Measurements from ENCODE around the gene P4HA1.

P4HA1 gene

DNA sequence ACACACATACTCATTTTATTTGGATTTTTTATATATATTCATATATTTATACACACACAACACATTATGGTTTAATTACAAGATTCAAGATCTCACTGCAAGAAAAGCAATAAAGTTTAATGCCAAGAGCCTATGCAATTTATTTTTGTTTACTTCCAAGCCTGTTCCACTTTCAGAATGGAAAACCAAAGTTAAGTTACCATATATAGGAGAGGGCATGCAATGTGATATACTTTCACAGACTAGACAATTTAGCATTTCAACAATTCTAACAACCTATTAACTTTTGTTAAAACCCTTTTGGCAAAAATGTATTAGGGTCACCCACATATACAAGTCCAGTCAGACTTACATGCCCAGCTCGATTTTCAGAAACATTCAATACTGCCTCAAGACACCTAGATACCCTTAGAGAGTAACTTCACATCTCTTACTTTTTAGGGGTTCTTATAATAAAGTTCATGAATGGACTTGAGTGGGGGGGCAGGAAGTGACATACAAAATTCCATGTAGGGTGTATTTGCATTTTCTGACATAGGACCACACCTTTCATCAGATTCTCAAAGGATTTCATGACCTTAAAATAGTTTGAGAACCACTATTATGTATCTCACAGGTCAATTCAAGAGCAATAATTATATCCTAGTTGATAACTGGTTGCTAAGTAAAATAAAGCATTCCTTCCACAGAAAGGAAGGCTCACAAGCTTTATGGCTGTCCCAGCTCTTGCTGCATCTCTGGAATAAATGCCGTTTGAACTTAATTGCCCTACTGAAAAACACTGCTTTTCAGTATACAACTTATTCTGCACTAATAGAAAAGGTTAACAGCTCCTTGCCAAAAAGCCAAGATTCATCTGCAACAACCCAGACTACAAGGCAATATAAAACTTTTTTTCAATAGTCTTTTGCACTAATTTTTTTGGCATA, 2.5 kb downstream of the P4HA1 start:
- DNase-seq (ENCODE audit: low spot score) = no peak

DNA sequence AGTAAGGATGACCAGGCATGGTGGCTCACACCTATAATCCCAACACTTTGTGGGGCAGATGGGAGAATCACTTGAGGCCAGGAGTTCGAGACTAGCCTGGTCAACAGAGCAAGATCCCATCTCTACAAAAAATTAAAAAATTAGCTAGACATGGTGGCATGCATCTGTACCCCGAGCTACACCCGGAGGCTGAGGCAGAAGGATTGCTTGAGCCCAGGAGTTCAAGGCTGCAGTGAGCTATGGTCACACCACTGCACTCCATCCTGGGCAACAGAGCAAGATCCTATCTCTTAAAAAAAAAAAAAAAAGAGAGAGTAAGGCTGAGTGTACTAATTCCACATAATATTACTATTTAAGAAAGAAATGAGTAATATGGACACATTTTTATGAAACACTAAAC, 3.8 kb downstream of the P4HA1 start:
- no peak for DNase-seq (ENCODE audit: low spot score)

DNA sequence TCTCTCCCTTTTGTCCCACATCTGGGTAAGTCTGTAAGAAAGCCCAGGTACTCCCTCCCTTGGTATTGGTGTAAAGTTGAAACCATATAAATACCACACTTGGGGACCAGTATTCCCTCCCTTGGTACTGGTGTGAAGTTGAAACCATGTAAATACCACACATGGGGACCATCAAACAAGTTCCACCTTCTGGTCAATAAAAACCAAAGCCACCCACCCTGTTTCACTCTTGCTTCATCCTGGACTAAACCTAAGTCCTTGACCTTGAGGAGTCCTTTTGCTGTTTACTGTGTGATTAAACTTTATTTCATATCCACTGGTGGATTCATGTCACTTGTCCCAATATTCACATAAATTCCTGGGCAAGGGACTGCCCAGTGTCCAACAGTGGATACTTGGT, 8.4 kb downstream of the P4HA1 start:
- no peak for DNase-seq (ENCODE audit: low spot score)

DNA sequence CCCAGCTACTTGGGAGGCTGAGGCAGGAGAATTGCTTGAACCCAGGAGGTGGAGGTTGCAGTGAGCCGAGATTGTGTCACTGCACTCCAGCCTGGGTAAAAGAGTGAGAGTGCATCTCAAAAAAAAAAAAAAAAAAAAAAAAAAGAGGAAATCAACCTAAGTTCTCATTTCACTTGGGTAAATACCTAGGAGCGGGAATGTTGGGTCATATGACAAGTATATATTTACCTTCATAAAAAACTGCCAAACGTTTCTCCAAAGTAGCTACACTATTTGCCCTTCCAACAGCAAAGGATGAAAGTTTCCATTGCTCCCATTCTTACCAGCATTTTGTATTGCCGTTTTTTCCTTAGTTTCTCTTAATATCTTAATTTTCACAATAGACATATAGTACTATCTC, 9.8 kb downstream of the P4HA1 start:
- no peak for DNase-seq (ENCODE audit: low spot score)

DNA sequence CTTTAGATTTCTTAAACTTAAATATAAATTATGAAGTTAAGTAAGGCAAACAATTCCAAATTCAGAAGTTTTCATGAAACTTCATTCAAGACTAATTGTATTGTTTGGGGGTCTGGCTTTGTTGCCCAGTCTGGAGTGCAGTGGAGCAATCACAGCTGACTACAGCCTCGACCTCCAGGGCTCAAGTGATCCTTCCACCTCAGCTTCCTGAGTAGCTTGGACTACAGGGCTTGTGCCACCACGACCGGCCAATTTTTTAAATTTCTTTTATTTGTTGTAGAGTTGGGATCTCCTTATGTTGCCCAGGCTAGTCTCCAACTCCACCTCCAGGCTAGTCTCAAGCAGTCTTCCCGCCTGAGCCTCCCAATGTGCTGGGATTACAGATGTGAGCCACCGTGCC, 12.5 kb downstream of the P4HA1 start:
- DNase-seq (ENCODE audit: low spot score) = no peak

DNA sequence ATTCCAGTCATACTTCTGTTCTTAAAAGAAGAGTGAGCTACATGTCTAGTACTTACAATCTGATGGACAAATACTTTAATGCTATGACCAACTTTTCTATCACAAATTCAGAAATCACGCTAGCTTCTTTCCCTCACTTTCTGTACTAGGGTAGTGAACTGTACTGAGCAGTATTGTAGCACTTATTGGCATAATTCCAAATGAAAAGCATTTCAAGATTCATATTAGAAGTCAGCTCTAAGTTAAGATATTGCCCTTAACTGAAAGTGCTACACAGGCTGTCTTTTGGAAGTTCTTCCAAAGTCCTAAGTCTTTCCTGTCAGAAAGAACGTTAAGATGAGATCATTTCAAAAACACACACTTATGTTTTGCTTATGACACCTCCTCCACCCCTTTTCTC, 13.4 kb downstream of the P4HA1 start:
- DNase-seq (ENCODE audit: low spot score) = no peak

DNA sequence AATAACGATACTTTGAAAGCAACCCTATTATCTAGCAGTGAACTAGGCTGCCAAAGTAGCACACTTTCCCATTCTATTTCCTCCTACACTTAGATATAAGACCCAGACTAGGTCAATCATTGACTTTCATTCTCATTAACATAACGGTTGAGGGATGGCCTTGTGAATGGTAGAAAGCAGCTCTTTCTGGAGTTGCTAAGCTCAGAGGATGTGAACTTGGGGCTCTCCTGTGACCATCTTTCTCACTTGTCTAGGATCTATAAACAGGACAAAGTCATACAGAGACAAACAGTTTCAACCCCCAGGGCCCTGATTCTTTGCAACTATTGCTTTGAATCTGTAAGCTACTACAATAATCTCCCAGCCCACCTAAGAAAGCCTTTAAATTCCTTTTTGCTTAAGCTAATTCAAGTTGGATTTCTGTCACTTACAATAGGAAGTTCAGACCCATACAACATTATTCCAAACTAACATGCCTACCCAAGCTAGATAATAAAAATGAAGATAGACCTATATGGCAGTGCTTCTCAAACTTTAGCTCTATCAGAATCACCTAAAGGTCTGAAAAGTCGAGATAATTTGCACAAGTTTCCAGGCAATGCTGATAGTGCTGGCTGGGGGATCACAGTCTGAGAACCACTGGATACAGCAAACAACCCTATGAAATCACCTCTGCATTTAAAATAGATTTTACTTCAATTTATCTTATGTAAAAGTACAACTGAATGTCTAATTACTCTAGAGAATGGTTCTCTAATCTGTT, 16.7 kb downstream of the P4HA1 start:
- no peak for DNase-seq (ENCODE audit: low spot score)

DNA sequence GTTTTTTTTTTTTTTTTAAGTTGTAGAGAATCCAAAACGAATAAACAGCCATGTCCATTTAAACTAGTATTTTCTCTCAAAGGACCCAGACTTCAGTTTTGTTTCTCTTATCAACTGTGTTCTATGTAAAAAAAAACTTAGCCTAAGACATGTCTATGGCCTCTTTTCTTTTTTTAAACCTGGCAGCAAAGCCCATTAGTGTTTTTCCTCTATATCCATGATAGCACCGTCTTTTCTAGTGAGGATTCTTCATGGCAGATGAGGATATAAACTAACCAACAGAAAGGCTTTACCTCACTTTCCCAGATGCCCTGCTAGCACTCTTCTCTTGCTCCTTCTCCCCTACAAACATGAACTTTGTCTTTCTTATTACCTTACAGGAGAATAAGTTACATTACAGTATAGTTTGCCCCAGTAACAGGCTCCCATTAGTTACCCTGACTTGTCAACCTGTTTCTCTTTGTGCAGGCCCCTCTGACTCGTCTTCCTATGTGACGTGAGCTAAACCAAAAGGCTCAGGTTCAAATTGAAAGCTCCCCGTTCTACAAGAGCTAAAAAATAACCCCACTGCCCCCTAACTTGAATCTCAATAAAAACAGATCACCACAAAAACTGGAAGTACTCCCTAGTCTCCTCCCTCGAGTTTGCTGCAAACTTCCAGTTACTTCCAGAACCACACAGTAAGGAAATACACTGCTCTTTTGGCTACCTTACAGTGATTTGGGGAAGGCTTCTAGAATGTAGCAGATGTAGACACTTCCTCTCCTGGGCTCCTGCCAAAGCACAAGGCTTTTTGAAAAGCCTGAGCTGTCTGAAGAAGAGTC, 20.1 kb downstream of the P4HA1 start:
- DNase-seq (ENCODE audit: low spot score) = peak; percentile 79

DNA sequence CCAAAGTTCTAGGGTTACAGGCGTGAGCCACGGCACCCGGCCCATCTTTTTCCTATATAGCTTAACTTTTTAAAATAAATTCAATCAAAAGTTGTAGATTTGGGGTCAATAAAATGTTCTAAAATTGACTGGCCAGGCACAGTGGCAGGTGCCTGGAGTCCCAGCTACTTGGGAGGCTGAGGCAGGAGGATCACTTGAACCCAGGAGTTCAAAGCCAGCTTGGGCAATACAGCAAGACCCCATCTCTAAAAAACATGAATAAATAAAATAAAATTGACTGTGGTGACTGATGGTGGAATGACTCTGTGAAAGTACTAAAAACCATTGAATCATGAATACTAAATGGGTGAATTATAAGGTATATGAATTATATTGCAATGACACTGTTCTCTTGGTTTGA, 20.8 kb downstream of the P4HA1 start:
- no peak for DNase-seq (ENCODE audit: low spot score)

DNA sequence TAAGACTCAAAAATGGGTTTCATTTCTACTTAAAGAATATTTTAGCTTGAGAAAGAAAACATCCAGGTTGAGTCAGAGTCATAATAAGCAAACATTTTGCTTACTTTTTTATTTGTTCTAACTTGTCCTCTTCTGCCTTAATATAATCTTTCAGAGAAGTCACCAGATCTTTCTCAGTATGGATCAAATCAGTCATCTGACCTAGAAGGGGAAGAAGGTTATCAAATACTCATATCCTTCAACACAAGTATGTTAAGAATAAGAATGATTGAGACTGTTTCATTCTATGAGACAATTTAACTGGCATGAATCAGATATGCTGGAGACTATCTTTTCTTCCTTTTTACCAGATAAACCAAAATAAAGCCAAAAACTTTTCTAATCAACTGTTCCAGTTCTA, 23.0 kb downstream of the P4HA1 start:
- DNase-seq (ENCODE audit: low spot score) = no peak

DNA sequence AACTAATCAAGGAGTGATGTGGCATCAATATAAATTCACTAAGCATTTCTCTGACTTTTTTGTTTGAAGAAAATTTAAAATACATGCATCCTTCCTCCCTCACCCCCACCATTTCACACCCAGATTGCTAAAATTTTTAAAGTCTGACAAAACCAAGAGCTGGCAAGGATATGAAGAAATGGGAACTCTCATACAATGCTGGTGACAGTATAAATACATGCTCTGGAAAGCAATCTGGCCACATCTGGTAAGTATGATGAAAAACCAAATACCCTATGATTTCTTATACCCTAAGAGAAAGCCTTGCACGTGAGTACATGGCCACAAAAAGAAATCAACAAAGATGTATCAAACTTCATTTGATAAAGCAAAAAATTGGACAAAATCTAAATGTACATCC, 31.2 kb downstream of the P4HA1 start:
- no peak for DNase-seq (ENCODE audit: low spot score)

DNA sequence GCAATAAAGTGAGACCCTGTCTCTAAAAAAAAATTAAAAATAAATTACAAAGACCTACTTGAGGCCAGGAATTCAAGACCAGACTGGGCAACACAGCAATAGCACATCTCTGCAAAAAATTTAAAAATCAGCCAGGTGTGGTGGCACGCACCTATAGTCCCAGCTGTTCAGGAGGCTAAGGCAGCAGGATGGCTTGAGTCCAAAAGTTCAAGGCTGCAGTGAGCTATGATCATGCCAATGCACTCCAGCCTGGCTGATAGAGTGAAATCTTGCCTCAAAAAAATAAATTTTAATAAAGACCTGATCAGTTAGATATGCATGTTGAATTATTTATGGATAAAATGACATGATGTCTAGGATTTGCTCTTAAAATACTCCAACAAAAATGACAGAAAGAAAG, 34.9 kb downstream of the P4HA1 start:
- DNase-seq (ENCODE audit: low spot score) = no peak

DNA sequence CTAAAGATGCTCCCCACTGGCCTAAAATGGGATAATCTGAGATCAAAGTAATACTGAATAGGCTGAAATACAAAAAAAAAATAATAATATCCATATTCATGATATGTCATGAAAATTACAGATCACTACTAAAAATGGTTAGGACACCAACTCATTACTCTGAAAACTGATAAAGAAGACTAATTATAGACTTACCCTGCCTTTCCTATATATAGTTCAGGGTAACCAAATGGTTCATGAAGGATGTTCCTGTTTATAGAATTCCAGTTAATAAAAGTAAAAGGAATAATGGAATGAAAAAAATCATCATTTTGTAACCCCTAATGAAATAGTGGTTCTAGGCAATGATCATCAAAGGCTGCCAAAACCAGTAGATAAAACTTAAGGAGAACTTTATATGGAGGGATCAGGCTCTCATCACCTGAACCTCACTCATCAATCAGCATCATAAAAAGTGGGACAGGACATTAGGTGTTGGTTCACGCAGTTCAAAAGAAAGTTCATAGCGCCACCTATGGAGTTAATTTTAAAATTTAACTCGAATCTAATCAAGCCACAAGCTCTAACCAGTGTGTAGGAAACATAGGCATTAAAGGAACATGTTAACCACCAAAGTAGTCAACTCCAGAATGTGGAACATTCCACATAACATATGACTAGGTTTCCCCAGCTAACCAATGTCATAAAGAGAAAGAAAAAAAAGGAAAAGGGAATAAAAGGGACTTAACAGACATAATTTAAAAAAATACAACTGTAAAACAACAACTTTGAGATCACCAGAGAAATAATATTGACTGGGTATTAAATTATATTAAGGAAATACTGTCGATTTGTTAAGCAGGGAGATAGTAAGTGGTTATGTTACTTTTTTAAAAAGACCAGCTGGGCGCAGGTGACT, 35.7 kb downstream of the P4HA1 start:
- DNase-seq (ENCODE audit: low spot score) = no peak

DNA sequence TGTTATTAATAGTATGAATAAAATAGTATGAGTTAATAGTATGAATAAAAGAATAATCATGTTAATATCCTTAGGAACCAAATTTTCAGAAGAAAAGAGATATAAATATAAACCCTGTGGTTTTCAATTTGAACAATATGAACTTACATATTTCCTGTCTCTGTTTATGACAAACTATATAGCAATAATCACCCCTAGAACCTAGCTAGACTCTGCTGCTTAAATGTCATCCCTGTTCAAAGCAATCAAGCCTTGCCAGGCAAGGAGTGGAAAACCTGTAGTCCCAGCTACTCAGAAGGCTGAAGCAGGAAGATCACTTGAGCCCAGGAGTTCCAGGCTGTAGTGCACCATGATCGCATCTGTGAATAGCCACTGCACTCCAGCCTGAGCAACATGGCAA, 36.5 kb downstream of the P4HA1 start:
- no peak for DNase-seq (ENCODE audit: low spot score)

DNA sequence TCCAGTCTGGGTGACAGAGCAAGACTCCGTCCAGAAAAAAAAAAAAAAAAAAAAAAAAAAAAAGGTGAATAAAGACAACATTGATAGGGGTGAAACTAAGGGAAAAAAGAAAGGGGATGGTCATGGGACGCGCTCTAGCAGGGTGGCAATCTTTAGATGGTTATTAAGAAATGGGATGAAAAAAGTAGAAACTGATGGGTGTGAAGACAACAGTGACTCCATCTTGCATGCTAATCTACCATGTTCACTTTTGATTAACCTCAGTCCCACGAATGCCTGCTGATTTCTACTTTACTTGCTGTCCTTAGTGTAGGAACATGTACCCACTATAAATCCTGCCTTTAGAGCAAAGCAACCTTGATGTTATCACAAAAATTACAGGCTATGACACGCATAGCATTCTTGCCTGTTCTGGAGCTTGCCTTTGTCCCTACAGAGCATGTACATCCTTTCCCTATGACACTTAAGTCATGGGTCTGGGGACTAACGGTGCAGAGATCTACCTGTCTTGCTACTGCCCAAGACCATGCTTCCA, 38.5 kb downstream of the P4HA1 start:
- DNase-seq (ENCODE audit: low spot score) = no peak

DNA sequence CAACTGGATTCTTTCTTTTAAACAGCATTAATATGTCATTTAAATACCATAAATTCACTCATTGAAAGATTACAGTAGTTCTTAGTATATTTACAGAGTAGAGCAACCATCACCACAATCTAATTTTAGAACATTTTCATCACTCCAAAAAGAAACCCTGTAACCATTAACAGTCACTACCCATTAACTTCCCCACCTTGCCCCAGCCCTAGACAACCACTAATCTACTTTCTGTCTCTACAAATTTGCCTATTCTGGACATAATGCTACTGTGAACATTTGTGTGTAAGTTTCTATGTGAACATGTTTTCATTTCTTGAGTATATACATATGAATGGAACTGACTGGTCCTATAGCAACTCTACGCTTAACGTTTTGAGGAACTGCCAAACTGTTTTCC, 42.4 kb downstream of the P4HA1 start:
- DNase-seq (ENCODE audit: low spot score) = no peak

DNA sequence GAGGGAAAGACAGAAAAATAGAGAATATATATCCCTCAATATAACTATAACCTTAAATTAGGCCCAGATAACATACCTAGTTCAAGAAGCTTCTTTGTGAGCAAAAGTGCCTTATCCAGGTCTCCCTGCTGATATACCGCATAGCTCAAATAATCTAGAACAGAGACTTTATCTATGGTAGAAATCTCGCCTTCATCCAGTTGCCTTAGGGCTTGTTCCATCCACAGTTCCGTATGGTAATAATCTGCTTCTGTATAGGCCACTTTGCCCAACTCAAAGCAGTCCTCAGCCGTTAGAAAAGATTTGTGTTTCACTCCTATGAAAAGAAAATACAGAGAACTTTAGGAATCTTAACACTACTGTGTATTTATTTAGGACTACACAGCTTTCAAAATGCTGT, 43.4 kb downstream of the P4HA1 start:
- DNase-seq (ENCODE audit: low spot score) = no peak

DNA sequence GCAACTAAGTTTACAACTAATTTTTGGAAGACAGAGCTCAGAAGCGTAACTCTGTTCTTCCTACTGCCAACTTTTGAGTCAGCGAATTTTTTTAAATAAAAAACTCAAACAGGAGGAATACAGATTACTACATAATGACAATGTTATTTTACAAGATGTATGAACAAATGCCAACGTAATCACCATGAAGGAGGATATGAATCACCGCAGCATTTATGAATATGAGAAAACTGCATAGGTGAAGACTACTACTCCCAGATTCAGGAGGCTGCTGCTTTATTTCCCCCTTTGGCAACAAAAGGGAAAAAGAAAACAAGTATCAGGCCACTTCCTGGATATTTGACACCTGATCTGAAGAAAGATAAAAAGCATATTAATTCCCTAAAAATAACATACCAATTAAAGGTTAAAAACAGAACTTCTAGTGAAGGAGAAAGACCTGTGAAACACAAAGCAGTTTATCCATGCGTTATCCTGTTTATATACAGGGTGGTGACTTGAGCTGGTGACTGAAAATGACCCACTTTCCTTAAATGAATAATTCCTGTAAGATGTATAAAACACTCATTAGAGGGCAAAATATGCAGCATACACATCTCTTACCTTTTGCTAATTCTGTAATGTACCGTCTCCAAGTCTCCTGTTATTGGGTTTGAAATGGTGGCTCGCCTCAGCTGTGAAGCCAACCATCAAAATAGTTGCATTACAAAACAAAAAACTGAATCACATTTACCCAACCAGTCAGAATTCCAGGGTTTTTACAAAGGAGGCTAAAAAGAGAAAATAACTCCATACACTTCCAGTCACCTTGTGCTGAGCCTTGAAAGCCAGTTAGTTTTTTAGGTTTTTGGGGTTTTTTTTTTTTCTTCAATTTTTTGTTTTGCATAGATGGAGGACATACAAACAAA, 52.0 kb downstream of the P4HA1 start:
- no peak for DNase-seq (ENCODE audit: low spot score)

DNA sequence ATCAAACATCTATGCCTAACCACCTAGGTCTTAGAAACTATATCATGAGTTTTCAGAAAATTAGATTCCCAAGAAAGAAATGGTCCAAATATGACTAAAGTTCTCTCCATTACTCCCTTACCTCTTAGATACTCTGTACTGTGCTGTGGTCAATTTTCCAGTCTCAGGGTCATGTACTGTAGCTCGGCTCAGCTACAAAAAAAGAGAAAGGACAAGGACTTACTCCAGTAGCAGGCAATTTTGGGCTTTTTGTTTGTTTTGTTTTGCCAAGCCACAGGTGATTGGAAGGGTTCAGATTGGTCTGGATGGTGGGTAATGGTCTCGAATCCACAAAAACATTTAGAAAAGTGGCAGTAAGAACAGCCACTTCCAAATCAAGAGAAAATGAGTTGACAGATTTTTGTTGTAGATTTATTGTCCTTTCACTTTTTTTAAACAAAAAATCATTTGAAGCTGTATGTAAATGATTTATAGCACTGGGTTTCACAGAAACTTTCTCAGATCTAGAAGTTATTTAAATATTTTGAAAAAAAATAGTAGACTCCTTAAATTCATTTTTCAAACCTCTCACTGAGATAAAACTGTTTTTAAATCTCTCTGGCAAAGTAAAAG, 52.8 kb downstream of the P4HA1 start:
- DNase-seq (ENCODE audit: low spot score) = no peak

DNA sequence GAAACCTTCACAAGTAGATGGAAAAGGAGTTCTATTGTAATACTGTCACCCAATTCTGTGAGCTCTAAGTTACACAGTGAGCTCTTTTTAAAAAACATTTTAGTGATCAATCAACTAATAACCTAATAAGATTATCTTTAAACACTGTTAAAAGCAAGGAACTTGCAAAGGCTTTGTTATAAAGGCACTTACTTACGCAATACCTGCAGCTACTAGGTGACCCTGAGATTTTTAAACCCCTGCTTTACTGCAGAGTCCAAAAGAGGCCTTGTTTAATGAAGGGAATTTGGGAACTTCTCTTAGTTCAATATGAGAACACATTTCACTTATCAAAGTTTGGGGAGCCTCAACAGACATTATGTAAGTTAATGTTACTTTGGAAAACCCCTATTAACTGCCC, 53.3 kb downstream of the P4HA1 start:
- DNase-seq (ENCODE audit: low spot score) = no peak

Data from globus pallidus (tissue), 1 donor.